RWPE2 (cell line): Measurements from ENCODE around the gene MT4.
A peak's percentile ranks its signal among the peaks of the same experiment; 100 is the strongest.

Experiments
- ATAC-seq: fragments of 200-7000 bp; cut with Tn5 transposase; 3 replicates; pipeline ENCODE4 v1.9.1; 2021; ENCODE audit warnings: low read depth
- DNase-seq: peaks from one replicate; pipeline ENCODE4 v3.0.0-alpha.2; 2020; ENCODE audit warnings: low spot score
- H3K27ac ChIP-seq: fragments of 450-650 bp; 2 replicates; pipeline ENCODE4 v1.5.1; 2017; ENCODE audit warnings: mild to moderate bottlenecking; ENCODE audit not compliant: poor library complexity, severe bottlenecking
- H3K27me3 ChIP-seq: fragments of 250-450 bp; sonication (Bioruptor Pico); 2 replicates; pipeline ENCODE4 v1.5.1; 2021; ENCODE audit warnings: mild to moderate bottlenecking, moderate library complexity; ENCODE audit not compliant: insufficient read depth, poor library complexity, severe bottlenecking
- H3K36me3 ChIP-seq: fragments of 250-450 bp; sonication (Bioruptor Pico); 2 replicates; pipeline ENCODE4 v1.5.1; 2020; ENCODE audit warnings: low read depth, mild to moderate bottlenecking, moderate library complexity
- H3K4me1 ChIP-seq: fragments of 250-450 bp; sonication (Bioruptor Pico); 2 replicates; pipeline ENCODE4 v1.5.1; 2021; ENCODE audit warnings: mild to moderate bottlenecking, moderate library complexity; ENCODE audit not compliant: insufficient read depth, poor library complexity, severe bottlenecking
- H3K4me3 ChIP-seq: fragments of 250-450 bp; sonication (Bioruptor Pico); 2 replicates; pipeline ENCODE4 v1.5.1; 2021; ENCODE audit warnings: mild to moderate bottlenecking, moderate library complexity; ENCODE audit not compliant: severe bottlenecking
- H3K9me3 ChIP-seq: fragments of 250-450 bp; sonication (Bioruptor Pico); 2 replicates; pipeline ENCODE4 v1.5.1; 2021; ENCODE audit warnings: mild to moderate bottlenecking, moderate library complexity; ENCODE audit not compliant: severe bottlenecking
- CTCF ChIP-seq: fragments of 450-650 bp; IDR thresholded peaks from one replicate; pipeline ENCODE4 v1.5.1; 2017; ENCODE audit warnings: mild to moderate bottlenecking, moderate library complexity; ENCODE audit not compliant: poor library complexity, severe bottlenecking

MT4 gene

GRCh38 chr16:56571525-56571924 lies 6.7 kb downstream of the MT4 start:
- H3K36me3 ChIP-seq, result no peaks in the 10 kb centered on the region
- no peaks in the 10 kb centered on the region for H3K9me3 ChIP-seq
- peaks cover 1% of the 10 kb centered on the region for H3K4me1 ChIP-seq
- no peak overlapping the region for H3K27ac ChIP-seq
- no peak for TF ChIP-seq CTCF
- no peaks in the 10 kb centered on the region for H3K27me3 ChIP-seq
- no peak overlapping the region for H3K4me3 ChIP-seq
- ATAC-seq, result no peak
- DNase-seq, result no peak

- H3K36me3 ChIP-seq, result no peaks in the 10 kb centered on the region
- H3K27ac ChIP-seq, result no peak overlapping the region
- H3K9me3 ChIP-seq, result no peaks in the 10 kb centered on the region
- ATAC-seq (no peak), DNase-seq (no peak)
- peaks cover 5% of the 10 kb centered on the region for H3K4me1 ChIP-seq
- H3K27me3 ChIP-seq, result no peaks in the 10 kb centered on the region
- H3K4me3 ChIP-seq, result no peak overlapping the region
- TF ChIP-seq CTCF, result no peak
Measured at GRCh38 chr16:56574625-56575024, 9.8 kb downstream of the MT4 start.

- Histone ChIP-seq H3K27ac (no peak overlapping the region), H3K4me3 (no peak overlapping the region), H3K4me1 (peaks cover 5% of the 10 kb centered on the region), H3K9me3 (no peaks in the 10 kb centered on the region), H3K36me3 (no peaks in the 10 kb centered on the region), H3K27me3 (no peaks in the 10 kb centered on the region)
- ATAC-seq, result peak; percentile 97
- TF ChIP-seq CTCF, result peak; percentile 67
- DNase-seq, result no peak
Measured at GRCh38 chr16:56576585-56577299, 11.9 kb downstream of the MT4 start.

GRCh38 chr16:56577300-56577625 lies 12.4 kb downstream of the MT4 start:
- H3K9me3 ChIP-seq, result no peaks in the 10 kb centered on the region

More at GRCh38 chr16:56577300-56577625, 12.4 kb downstream of the MT4 start:
- no peak overlapping the region for H3K4me3 ChIP-seq
- peak; percentile 34 for TF ChIP-seq CTCF
- no peak overlapping the region for H3K27ac ChIP-seq
- no peak for DNase-seq
- ATAC-seq, result no peak
- H3K27me3 ChIP-seq, result no peaks in the 10 kb centered on the region
- H3K36me3 ChIP-seq, result no peaks in the 10 kb centered on the region
- H3K4me1 ChIP-seq, result peaks cover 5% of the 10 kb centered on the region
